ENCODE measurements around the gene CAPZB. TPM values are rescaled to one million over a fixed set of nuclear protein-coding genes. Genes with fewer than 3 reads are reported as not detected.

The CAPZB gene
- total RNA-seq, 1 donor from 2014 or later: 403 TPM

- Mint-ChIP-seq H3K36me3 (ENCODE audit: unreplicated experiment) (peaks cover 3% of the 10 kb centered on the region), H3K27ac (ENCODE audit: unreplicated experiment) (peak overlapping the region; percentile 63), H3K4me1 (ENCODE audit: unreplicated experiment) (peaks cover 14% of the 10 kb centered on the region), H3K9me3 (ENCODE audit: unreplicated experiment) (peaks cover 5% of the 10 kb centered on the region), H3K4me3 (ENCODE audit: unreplicated experiment) (no peak overlapping the region), H3K27me3 (ENCODE audit: unreplicated experiment) (no peaks in the 10 kb centered on the region)
- DNase-seq (ENCODE audit: extremely low spot score, unreplicated experiment): no peak
- no peak for TF ChIP-seq CTCF (IDR thresholded peaks at IDR 0.05)
These were observed 11.2 kb upstream of the CAPZB start for GRCh38 chr1:19496527-19496874.

- no peaks in the 10 kb centered on the region for H3K27me3 Mint-ChIP-seq (ENCODE audit: unreplicated experiment)
- peak overlapping the region; percentile 63 for H3K27ac Mint-ChIP-seq (ENCODE audit: unreplicated experiment)
- DNase-seq (ENCODE audit: extremely low spot score, unreplicated experiment): no peak
- H3K9me3 Mint-ChIP-seq (ENCODE audit: unreplicated experiment): peaks cover 5% of the 10 kb centered on the region
- no peak overlapping the region for H3K4me3 Mint-ChIP-seq (ENCODE audit: unreplicated experiment)
- TF ChIP-seq CTCF (IDR thresholded peaks at IDR 0.05): no peak
- peaks cover 3% of the 10 kb centered on the region for H3K36me3 Mint-ChIP-seq (ENCODE audit: unreplicated experiment)
- peaks cover 14% of the 10 kb centered on the region for H3K4me1 Mint-ChIP-seq (ENCODE audit: unreplicated experiment)
These were observed 10.6 kb upstream of the CAPZB start for GRCh38 chr1:19495799-19496526.

DNA sequence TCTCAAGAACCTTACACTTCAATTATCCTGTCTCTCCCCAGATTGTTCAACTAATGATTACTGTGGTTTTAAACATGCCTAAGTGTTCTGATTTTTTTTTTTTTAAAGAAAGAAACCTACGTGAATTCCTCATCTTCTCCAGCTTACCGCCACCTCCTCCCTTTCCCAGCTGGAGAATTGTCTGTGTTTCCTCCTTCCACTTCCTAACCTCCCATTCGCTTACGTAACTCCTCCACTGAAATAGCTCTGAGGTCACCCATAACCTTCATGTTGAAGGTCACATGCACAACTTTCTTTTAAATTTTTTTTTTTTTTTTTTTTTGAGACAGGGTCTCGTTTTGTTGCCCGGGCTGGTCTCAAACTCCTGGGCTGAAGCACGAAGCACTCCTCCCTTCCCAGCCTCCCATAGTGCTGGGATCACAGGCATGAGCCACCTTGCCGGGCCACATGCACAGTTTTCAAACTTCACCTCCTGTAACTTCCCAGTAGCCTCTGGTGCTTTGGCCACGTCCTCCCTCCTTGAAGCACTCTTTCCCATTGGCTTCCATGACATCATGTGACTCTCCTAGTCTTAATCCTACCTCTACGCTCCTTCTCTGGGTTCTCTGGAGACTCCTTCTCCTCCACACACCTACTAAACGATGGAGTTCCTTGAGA lies 9.8 kb upstream of the CAPZB start:
- Mint-ChIP-seq H3K4me3 (ENCODE audit: unreplicated experiment) (no peak overlapping the region), H3K4me1 (ENCODE audit: unreplicated experiment) (peaks cover 14% of the 10 kb centered on the region), H3K27me3 (ENCODE audit: unreplicated experiment) (no peaks in the 10 kb centered on the region), H3K27ac (ENCODE audit: unreplicated experiment) (peak overlapping the region; percentile 45), H3K9me3 (ENCODE audit: unreplicated experiment) (peaks cover 5% of the 10 kb centered on the region), H3K36me3 (ENCODE audit: unreplicated experiment) (peaks cover 3% of the 10 kb centered on the region)
- no peak for TF ChIP-seq CTCF (IDR thresholded peaks at IDR 0.05)
- no peak for DNase-seq (ENCODE audit: extremely low spot score, unreplicated experiment)

- Mint-ChIP-seq H3K4me3 (ENCODE audit: unreplicated experiment) (no peak overlapping the region), H3K4me1 (ENCODE audit: unreplicated experiment) (peaks cover 14% of the 10 kb centered on the region), H3K27me3 (ENCODE audit: unreplicated experiment) (no peaks in the 10 kb centered on the region), H3K9me3 (ENCODE audit: unreplicated experiment) (no peaks in the 10 kb centered on the region), H3K27ac (ENCODE audit: unreplicated experiment) (no peak overlapping the region), H3K36me3 (ENCODE audit: unreplicated experiment) (peaks cover 3% of the 10 kb centered on the region)
- no peak for TF ChIP-seq CTCF (IDR thresholded peaks at IDR 0.05)
- no peak for DNase-seq (ENCODE audit: extremely low spot score, unreplicated experiment)
These were observed 8.2 kb upstream of the CAPZB start for GRCh38 chr1:19493547-19493946.

GRCh38 chr1:19489996-19490395 lies 4.7 kb upstream of the CAPZB start:
- no peak for TF ChIP-seq CTCF (IDR thresholded peaks at IDR 0.05)
- no peak for DNase-seq (ENCODE audit: extremely low spot score, unreplicated experiment)
- H3K4me3 Mint-ChIP-seq (ENCODE audit: unreplicated experiment): no peak overlapping the region
- H3K9me3 Mint-ChIP-seq (ENCODE audit: unreplicated experiment): no peaks in the 10 kb centered on the region
- H3K36me3 Mint-ChIP-seq (ENCODE audit: unreplicated experiment): peaks cover 3% of the 10 kb centered on the region
- no peak overlapping the region for H3K27ac Mint-ChIP-seq (ENCODE audit: unreplicated experiment)
- H3K27me3 Mint-ChIP-seq (ENCODE audit: unreplicated experiment): no peaks in the 10 kb centered on the region
- peaks cover 17% of the 10 kb centered on the region for H3K4me1 Mint-ChIP-seq (ENCODE audit: unreplicated experiment)

All from osteocyte (in vitro differentiated cells).